Measurements from ENCODE around the gene HEPN1. TPM values are rescaled to one million over a fixed set of nuclear protein-coding genes. Genes with fewer than 3 reads are reported as not detected.
"Not testable (repeated sequence)": the region's sequence is repeated elsewhere in the genome, so short reads cannot be mapped to it uniquely, and the experiment has no call there.

Gene HEPN1
- total and polyA plus RNA-seq, 2 donors from 2014 or later, result not detected

DNA sequence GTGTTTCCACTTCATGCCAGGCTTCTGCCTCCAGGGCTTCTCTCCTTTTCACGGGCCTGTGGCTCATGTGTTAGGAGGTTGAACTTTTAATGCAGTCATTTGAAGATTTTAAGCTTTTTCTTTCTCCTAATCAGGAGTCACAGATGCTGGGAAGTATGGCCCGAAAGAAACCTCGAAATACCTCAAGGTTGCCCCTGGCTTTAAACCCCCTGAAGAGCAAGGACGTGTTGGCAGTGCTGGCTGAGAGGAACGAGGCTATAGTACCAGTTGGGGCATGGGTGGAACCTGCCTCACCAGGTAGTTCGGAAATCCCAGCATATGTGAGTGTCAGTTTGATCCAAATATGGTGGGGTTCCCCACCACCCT is 35.5 kb downstream of the HEPN1 start:
- DNase-seq, result peak in 1 of 5 donors; percentile 8
- no peak for FAIRE-seq
- intact Hi-C loops (cut with DNase I), result no loop called here

DNA sequence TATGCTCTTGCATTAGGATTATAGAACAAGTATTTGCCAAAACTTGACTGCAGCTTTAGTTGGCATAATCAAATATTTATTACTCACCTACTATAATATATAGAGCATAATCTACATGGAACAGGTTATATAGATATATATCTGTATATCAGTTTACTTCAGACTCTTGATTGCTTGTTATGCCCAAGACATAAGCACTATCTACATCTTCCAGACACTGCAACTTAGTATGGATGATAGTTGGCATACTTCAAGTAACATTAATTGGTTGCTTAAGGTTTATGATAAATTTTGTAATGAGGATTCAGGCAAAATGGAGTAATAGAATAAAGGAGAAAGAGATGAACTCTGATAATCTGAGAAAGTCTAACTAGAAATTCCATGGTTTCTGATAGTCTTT is 36.0 kb downstream of the HEPN1 start:
- DNase-seq, result no peak
- intact Hi-C loops (cut with DNase I), result no loop called here
- Histone ChIP-seq H3K4me3 (ENCODE audit: low read length in 3 of 3) (peak overlapping the region in 1 of 3 donors; percentile 79), H3K9me3 (ENCODE audit: control insufficient read depth in 2 of 3, insufficient read depth in 1 of 3, low read length in 3 of 3) (no peaks in the 10 kb centered on the region), H3K27ac (ENCODE audit: low read depth in 2 of 2, low read length in 2 of 2) (no peak overlapping the region), H3K36me3 (ENCODE audit: control insufficient read depth in 2 of 3, insufficient read depth in 3 of 3, low read length in 3 of 3) (no peaks in the 10 kb centered on the region), H3K4me1 (ENCODE audit: control insufficient read depth in 2 of 3, insufficient read depth in 2 of 3, low read depth in 1 of 3, low read length in 3 of 3) (peaks cover 0 to 6% (median 5%) of the 10 kb centered on the region in 3 donors), H3K9ac (ENCODE audit: low read length in 3 of 3) (no peak overlapping the region), H3K27me3 (ENCODE audit: control insufficient read depth, insufficient read depth, low read length) (no peaks in the 10 kb centered on the region)
- TF ChIP-seq, protein P1, sequence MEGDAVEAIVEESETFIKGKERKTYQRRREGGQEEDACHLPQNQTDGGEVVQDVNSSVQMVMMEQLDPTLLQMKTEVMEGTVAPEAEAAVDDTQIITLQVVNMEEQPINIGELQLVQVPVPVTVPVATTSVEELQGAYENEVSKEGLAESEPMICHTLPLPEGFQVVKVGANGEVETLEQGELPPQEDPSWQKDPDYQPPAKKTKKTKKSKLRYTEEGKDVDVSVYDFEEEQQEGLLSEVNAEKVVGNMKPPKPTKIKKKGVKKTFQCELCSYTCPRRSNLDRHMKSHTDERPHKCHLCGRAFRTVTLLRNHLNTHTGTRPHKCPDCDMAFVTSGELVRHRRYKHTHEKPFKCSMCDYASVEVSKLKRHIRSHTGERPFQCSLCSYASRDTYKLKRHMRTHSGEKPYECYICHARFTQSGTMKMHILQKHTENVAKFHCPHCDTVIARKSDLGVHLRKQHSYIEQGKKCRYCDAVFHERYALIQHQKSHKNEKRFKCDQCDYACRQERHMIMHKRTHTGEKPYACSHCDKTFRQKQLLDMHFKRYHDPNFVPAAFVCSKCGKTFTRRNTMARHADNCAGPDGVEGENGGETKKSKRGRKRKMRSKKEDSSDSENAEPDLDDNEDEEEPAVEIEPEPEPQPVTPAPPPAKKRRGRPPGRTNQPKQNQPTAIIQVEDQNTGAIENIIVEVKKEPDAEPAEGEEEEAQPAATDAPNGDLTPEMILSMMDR (IDR thresholded peaks at IDR 0.05; ENCODE audit: borderline replicate concordance, extremely low read depth, insufficient read depth), result no peak
- FAIRE-seq, result no peak

More for the DNA sequence above, 35.5 kb downstream of the HEPN1 start:
- no peak overlapping the region for H3K27ac ChIP-seq (ENCODE audit: low read depth in 2 of 2, low read length in 2 of 2)
- TF ChIP-seq, protein P1 (IDR thresholded peaks at IDR 0.05; ENCODE audit: borderline replicate concordance, extremely low read depth, insufficient read depth), result no peak
- peaks cover 0 to 6% (median 5%) of the 10 kb centered on the region in 3 donors for H3K4me1 ChIP-seq (ENCODE audit: control insufficient read depth in 2 of 3, insufficient read depth in 2 of 3, low read depth in 1 of 3, low read length in 3 of 3)
- H3K9ac ChIP-seq (ENCODE audit: low read length in 3 of 3), result peak overlapping the region in 2 of 3 donors; percentile 48 to 89
- H3K4me3 ChIP-seq (ENCODE audit: low read length in 3 of 3), result peak overlapping the region; percentile 79 to 96 (median 79)
- no peaks in the 10 kb centered on the region for H3K36me3 ChIP-seq (ENCODE audit: control insufficient read depth in 2 of 3, insufficient read depth in 3 of 3, low read length in 3 of 3)
- H3K9me3 ChIP-seq (ENCODE audit: control insufficient read depth in 2 of 3, insufficient read depth in 1 of 3, low read length in 3 of 3), result no peaks in the 10 kb centered on the region
- no peaks in the 10 kb centered on the region for H3K27me3 ChIP-seq (ENCODE audit: control insufficient read depth, insufficient read depth, low read length)

DNA sequence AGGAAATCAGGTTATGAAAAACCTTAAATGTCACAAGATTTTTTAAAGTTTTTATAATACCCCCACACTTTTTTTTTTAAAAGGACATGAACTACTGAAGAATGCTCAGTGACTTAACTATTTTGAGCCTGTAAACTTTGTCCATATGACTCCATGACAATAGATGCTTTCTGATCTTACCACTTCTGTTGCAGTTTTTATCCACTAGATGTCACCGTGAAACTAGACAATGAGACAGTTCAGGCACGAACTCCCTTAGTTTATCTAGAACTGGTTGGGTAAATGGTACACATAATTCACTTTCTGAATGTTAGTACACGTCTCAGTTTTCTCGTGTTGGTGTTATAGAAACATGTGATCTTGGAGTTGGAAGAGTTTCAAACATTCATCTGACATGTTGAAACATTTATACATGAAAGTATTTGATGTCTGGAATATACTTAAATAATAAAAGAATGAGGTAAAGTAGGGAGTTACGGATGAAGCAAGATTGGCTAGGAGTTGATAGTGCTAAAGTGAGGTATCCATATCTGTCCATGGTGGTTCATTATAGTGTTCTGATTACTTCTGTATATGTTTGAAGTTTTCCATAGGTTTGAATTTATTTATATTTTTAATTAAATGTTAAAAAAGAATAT is 43.0 kb downstream of the HEPN1 start:
- FAIRE-seq (peak; percentile 96), DNase-seq (peak in 3 of 5 donors; percentile 22 to 91 (median 86))
- Histone ChIP-seq H3K9me3 (ENCODE audit: control insufficient read depth in 2 of 3, insufficient read depth in 1 of 3, low read length in 3 of 3) (no peaks in the 10 kb centered on the region), H3K9ac (ENCODE audit: low read length in 3 of 3) (no peak overlapping the region), H3K4me1 (ENCODE audit: control insufficient read depth in 2 of 3, insufficient read depth in 2 of 3, low read depth in 1 of 3, low read length in 3 of 3) (no peaks in the 10 kb centered on the region), H3K4me3 (ENCODE audit: low read length in 3 of 3) (no peak overlapping the region), H3K27ac (ENCODE audit: low read depth in 2 of 2, low read length in 2 of 2) (no peak overlapping the region), H3K36me3 (ENCODE audit: control insufficient read depth in 2 of 3, insufficient read depth in 3 of 3, low read length in 3 of 3) (no peaks in the 10 kb centered on the region), H3K27me3 (ENCODE audit: control insufficient read depth, insufficient read depth, low read length) (no peaks in the 10 kb centered on the region)
- intact Hi-C loops (cut with DNase I), result loop anchor here (10.0 kb wide), 1 partner anchor 183 kb away; no protein-coding TSS in a partner anchor
- TF ChIP-seq, protein P1 (IDR thresholded peaks at IDR 0.05; ENCODE audit: borderline replicate concordance, extremely low read depth, insufficient read depth), result peak; percentile 74

DNA sequence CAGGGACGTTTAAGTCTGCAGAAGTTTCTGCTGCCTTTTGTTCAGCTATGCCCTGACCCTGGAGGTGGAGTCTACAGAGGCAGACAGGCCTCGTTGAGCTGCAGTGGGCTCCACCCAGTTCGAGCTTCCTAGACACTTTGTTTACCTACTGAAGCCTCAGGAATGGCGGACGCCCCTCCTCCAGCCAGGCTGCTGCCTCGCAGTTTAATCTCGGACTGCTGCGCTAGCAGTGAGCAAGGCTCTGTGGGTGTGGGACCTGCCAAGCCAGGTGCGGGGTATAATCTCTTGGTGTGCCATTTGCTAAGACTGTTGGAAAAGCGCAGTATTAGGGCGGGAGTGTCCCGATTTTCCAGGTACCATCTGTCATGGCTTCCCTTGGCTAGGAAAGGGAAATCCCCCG is 49.1 kb downstream of the HEPN1 start:
- not testable (repeated sequence) for H3K27me3 ChIP-seq (ENCODE audit: control insufficient read depth, insufficient read depth, low read length); H3K4me3 ChIP-seq (ENCODE audit: low read length in 3 of 3); DNase-seq; FAIRE-seq; H3K4me1 ChIP-seq (ENCODE audit: control insufficient read depth in 2 of 3, insufficient read depth in 2 of 3, low read depth in 1 of 3, low read length in 3 of 3); H3K27ac ChIP-seq (ENCODE audit: low read depth in 2 of 2, low read length in 2 of 2); H3K9me3 ChIP-seq (ENCODE audit: control insufficient read depth in 2 of 3, insufficient read depth in 1 of 3, low read length in 3 of 3); H3K36me3 ChIP-seq (ENCODE audit: control insufficient read depth in 2 of 3, insufficient read depth in 3 of 3, low read length in 3 of 3); H3K9ac ChIP-seq (ENCODE audit: low read length in 3 of 3)
- intact Hi-C loops (cut with DNase I), result loop anchor here (10.0 kb wide), 1 partner anchor 177 kb away; no protein-coding TSS in a partner anchor

Other genes with a start within 250 kb of the HEPN1 start
- gene SIAE, start 245.5 kb upstream of the HEPN1 start, total RNA-seq, result 59.7 TPM
- 53.2 TPM for gene SIAE, start 245.5 kb upstream of the HEPN1 start, polyA plus RNA-seq (ENCODE audit: insufficient read depth, low read depth, low replicate concordance)
- gene SPA17, start 245.3 kb upstream of the HEPN1 start, total RNA-seq, result 10.7 TPM
- gene SPA17, start 245.3 kb upstream of the HEPN1 start, polyA plus RNA-seq (ENCODE audit: insufficient read depth, low read depth, low replicate concordance), result 23.7 TPM
- gene NRGN, start 179.3 kb upstream of the HEPN1 start, total RNA-seq, result 17.9 TPM
- gene NRGN, start 179.3 kb upstream of the HEPN1 start, polyA plus RNA-seq (ENCODE audit: insufficient read depth, low read depth, low replicate concordance), result 55.9 TPM
- 3.9 TPM for gene VSIG2, start 167.0 kb upstream of the HEPN1 start, total RNA-seq
- 11.7 TPM for gene VSIG2, start 167.0 kb upstream of the HEPN1 start, polyA plus RNA-seq (ENCODE audit: insufficient read depth, low read depth, low replicate concordance)
- gene ESAM, start 157.0 kb upstream of the HEPN1 start, total RNA-seq, result 63.0 TPM
- 85.8 TPM for gene ESAM, start 157.0 kb upstream of the HEPN1 start, polyA plus RNA-seq (ENCODE audit: insufficient read depth, low read depth, low replicate concordance)
- gene MSANTD2, start 118.8 kb upstream of the HEPN1 start, total RNA-seq, result 16.4 TPM
- gene MSANTD2, start 118.8 kb upstream of the HEPN1 start, polyA plus RNA-seq (ENCODE audit: insufficient read depth, low read depth, low replicate concordance), result 6.5 TPM
- gene ROBO3, start 53.8 kb upstream of the HEPN1 start, total RNA-seq, result 12.3 TPM
- 8.7 TPM for gene ROBO3, start 53.8 kb upstream of the HEPN1 start, polyA plus RNA-seq (ENCODE audit: insufficient read depth, low read depth, low replicate concordance)
- 29.5 TPM for gene ROBO4, start 21.4 kb upstream of the HEPN1 start, total RNA-seq
- gene ROBO4, start 21.4 kb upstream of the HEPN1 start, polyA plus RNA-seq (ENCODE audit: insufficient read depth, low read depth, low replicate concordance), result 12.8 TPM
- gene HEPACAM, start 16.8 kb downstream of the HEPN1 start, total RNA-seq, result not detected
- gene HEPACAM, start 16.8 kb downstream of the HEPN1 start, polyA plus RNA-seq (ENCODE audit: insufficient read depth, low read depth, low replicate concordance), result 0.30 TPM
- gene CCDC15, start 35.0 kb downstream of the HEPN1 start, total RNA-seq, result 1.5 TPM
- gene CCDC15, start 35.0 kb downstream of the HEPN1 start, polyA plus RNA-seq (ENCODE audit: insufficient read depth, low read depth, low replicate concordance), result 0.22 TPM
- 6.1 TPM for gene SLC37A2, start 144.1 kb downstream of the HEPN1 start, total RNA-seq
- 0.82 TPM for gene SLC37A2, start 144.1 kb downstream of the HEPN1 start, polyA plus RNA-seq (ENCODE audit: insufficient read depth, low read depth, low replicate concordance)
- gene TMEM218, start 192.4 kb downstream of the HEPN1 start, total RNA-seq, result 22.9 TPM
- 33.4 TPM for gene TMEM218, start 192.4 kb downstream of the HEPN1 start, polyA plus RNA-seq (ENCODE audit: insufficient read depth, low read depth, low replicate concordance)
- 6.0 TPM for gene PKNOX2, start 245.5 kb downstream of the HEPN1 start, total RNA-seq
- gene PKNOX2, start 245.5 kb downstream of the HEPN1 start, polyA plus RNA-seq (ENCODE audit: insufficient read depth, low read depth, low replicate concordance), result 1.5 TPM

Data from kidney (tissue), 14 donors.